HG03108 (cell line): Measurements from ENCODE around the gene ABCC1.

Source experiments
- ATAC-seq: cut with Tn5 transposase; IDR thresholded peaks from one replicate; pipeline ENCODE4 v1.9.1; 2021; ENCODE audit warnings: moderate library complexity; ENCODE audit not compliant: unreplicated experiment

The ABCC1 gene

GRCh38 chr16:15988268-15989013, 39.0 kb downstream of the ABCC1 start:
- ATAC-seq, result no peak

- ATAC-seq, result no peak
Observed at GRCh38 chr16:15990902-15991301, 41.5 kb downstream of the ABCC1 start.

GRCh38 chr16:15993128-15993527, 43.7 kb downstream of the ABCC1 start:
- ATAC-seq, result no peak

- no peak for ATAC-seq
Observed at GRCh38 chr16:15993541-15993940, 44.1 kb downstream of the ABCC1 start.

- no peak for ATAC-seq
Observed at GRCh38 chr16:15993946-15994665, 44.7 kb downstream of the ABCC1 start.

- no peak for ATAC-seq
Observed at GRCh38 chr16:15996432-15997109, 47.2 kb downstream of the ABCC1 start.

- ATAC-seq, result no peak
Observed at GRCh38 chr16:16000685-16001084, 51.3 kb downstream of the ABCC1 start.

- ATAC-seq, result no peak
Observed at GRCh38 chr16:16001596-16002255, 52.3 kb downstream of the ABCC1 start.

GRCh38 chr16:16003719-16004313, 54.4 kb downstream of the ABCC1 start:
- ATAC-seq, result no peak

- no peak for ATAC-seq
Observed at GRCh38 chr16:16004314-16004749, 54.9 kb downstream of the ABCC1 start.

GRCh38 chr16:16005721-16006120, 56.3 kb downstream of the ABCC1 start:
- no peak for ATAC-seq

- no peak for ATAC-seq
Observed at GRCh38 chr16:16006650-16007049, 57.2 kb downstream of the ABCC1 start.

- ATAC-seq, result peak; percentile 75
Observed at GRCh38 chr16:16007743-16008111, 58.3 kb downstream of the ABCC1 start.

- ATAC-seq, result no peak
Observed at GRCh38 chr16:16008666-16009065, 59.2 kb downstream of the ABCC1 start.

- no peak for ATAC-seq
Observed at GRCh38 chr16:16009401-16009800, 60.0 kb downstream of the ABCC1 start.

GRCh38 chr16:16010194-16010593, 60.8 kb downstream of the ABCC1 start:
- no peak for ATAC-seq

- no peak for ATAC-seq
Observed at GRCh38 chr16:16012144-16012543, 62.7 kb downstream of the ABCC1 start.

- ATAC-seq, result no peak
Observed at GRCh38 chr16:16013812-16014211, 64.4 kb downstream of the ABCC1 start.

GRCh38 chr16:16014329-16015224, 65.2 kb downstream of the ABCC1 start:
- ATAC-seq, result no peak

GRCh38 chr16:16015849-16016248, 66.4 kb downstream of the ABCC1 start:
- ATAC-seq, result no peak
